Skeletal muscle satellite cell (primary cell): ENCODE results near the gene TOX2.

Source experiments
- H3K27me3 ChIP-seq: 2 replicates; pipeline ENCODE4 v1.7.0; 2013; ENCODE audit warnings: low read length; ENCODE audit not compliant: control insufficient read depth, insufficient read depth
- H3K36me3 ChIP-seq: 2 replicates; pipeline ENCODE4 v1.7.0; 2013; ENCODE audit warnings: mild to moderate bottlenecking, control low read depth, low read length; ENCODE audit not compliant: insufficient read depth
- H3K4me1 ChIP-seq: 2 replicates; pipeline ENCODE4 v1.7.0; 2013; ENCODE audit warnings: low read length; ENCODE audit not compliant: control insufficient read depth, insufficient read depth
- H3K4me2 ChIP-seq: 2 replicates; pipeline ENCODE4 v1.7.0; 2013; ENCODE audit warnings: mild to moderate bottlenecking, low read length
- H3K4me3 ChIP-seq: 2 replicates; pipeline ENCODE4 v1.7.0; 2013; ENCODE audit warnings: low read length
- H3K9ac ChIP-seq: 2 replicates; pipeline ENCODE4 v1.7.0; 2013; ENCODE audit warnings: mild to moderate bottlenecking, low read depth, low read length, moderate library complexity
- H3K9me3 ChIP-seq: replicated peaks from 2 replicates; pipeline ENCODE4 v1.7.0; 2013; ENCODE audit warnings: mild to moderate bottlenecking, control low read depth, low read length

Gene TOX2

GRCh38 chr20:43953919-43954592 is 39.4 kb downstream of the TOX2 start:
- H3K9me3 ChIP-seq, result no peaks in the 10 kb centered on the region
- no peak overlapping the region for H3K4me3 ChIP-seq
- H3K4me2 ChIP-seq, result no peak overlapping the region
- H3K36me3 ChIP-seq, result no peaks in the 10 kb centered on the region
- peaks cover 27% of the 10 kb centered on the region for H3K4me1 ChIP-seq
- H3K27me3 ChIP-seq, result peaks cover 20% of the 10 kb centered on the region
- no peak overlapping the region for H3K9ac ChIP-seq

- Histone ChIP-seq H3K4me2 (peak overlapping the region; percentile 67), H3K4me1 (peaks cover 27% of the 10 kb centered on the region), H3K9me3 (no peaks in the 10 kb centered on the region), H3K36me3 (no peaks in the 10 kb centered on the region), H3K4me3 (no peak overlapping the region), H3K9ac (no peak overlapping the region), H3K27me3 (peaks cover 20% of the 10 kb centered on the region)
Observed at GRCh38 chr20:43954704-43955061, 40.0 kb downstream of the TOX2 start.

GRCh38 chr20:43955062-43955749 is 40.6 kb downstream of the TOX2 start:
- H3K4me2 ChIP-seq, result peak overlapping the region; percentile 67
- peak overlapping the region; percentile 34 for H3K9ac ChIP-seq
- no peaks in the 10 kb centered on the region for H3K9me3 ChIP-seq
- no peak overlapping the region for H3K4me3 ChIP-seq
- peaks cover 27% of the 10 kb centered on the region for H3K4me1 ChIP-seq
- no peaks in the 10 kb centered on the region for H3K36me3 ChIP-seq
- H3K27me3 ChIP-seq, result peaks cover 19% of the 10 kb centered on the region

GRCh38 chr20:43955750-43956191 is 41.1 kb downstream of the TOX2 start:
- Histone ChIP-seq H3K4me3 (peak overlapping the region; percentile 40), H3K36me3 (no peaks in the 10 kb centered on the region), H3K27me3 (peaks cover 23% of the 10 kb centered on the region), H3K9me3 (no peaks in the 10 kb centered on the region), H3K9ac (peak overlapping the region; percentile 52), H3K4me1 (peaks cover 27% of the 10 kb centered on the region), H3K4me2 (peak overlapping the region; percentile 67)

- Histone ChIP-seq H3K36me3 (no peaks in the 10 kb centered on the region), H3K4me2 (no peak overlapping the region), H3K4me3 (no peak overlapping the region), H3K27me3 (peaks cover 24% of the 10 kb centered on the region), H3K4me1 (peaks cover 27% of the 10 kb centered on the region), H3K9me3 (no peaks in the 10 kb centered on the region), H3K9ac (no peak overlapping the region)
Observed at GRCh38 chr20:43957392-43957791, 42.7 kb downstream of the TOX2 start.

GRCh38 chr20:43958626-43959025 is 44.0 kb downstream of the TOX2 start:
- Histone ChIP-seq H3K36me3 (no peaks in the 10 kb centered on the region), H3K27me3 (peaks cover 24% of the 10 kb centered on the region), H3K9me3 (no peaks in the 10 kb centered on the region), H3K4me3 (no peak overlapping the region), H3K9ac (no peak overlapping the region), H3K4me2 (no peak overlapping the region), H3K4me1 (peaks cover 26% of the 10 kb centered on the region)

- no peak overlapping the region for H3K4me3 ChIP-seq
- peaks cover 24% of the 10 kb centered on the region for H3K27me3 ChIP-seq
- peaks cover 24% of the 10 kb centered on the region for H3K4me1 ChIP-seq
- H3K36me3 ChIP-seq, result no peaks in the 10 kb centered on the region
- H3K9ac ChIP-seq, result no peak overlapping the region
- no peaks in the 10 kb centered on the region for H3K9me3 ChIP-seq
- no peak overlapping the region for H3K4me2 ChIP-seq
Observed at GRCh38 chr20:43959079-43959919, 44.6 kb downstream of the TOX2 start.

- H3K36me3 ChIP-seq, result no peaks in the 10 kb centered on the region
- no peaks in the 10 kb centered on the region for H3K9me3 ChIP-seq
- no peak overlapping the region for H3K9ac ChIP-seq
- H3K27me3 ChIP-seq, result peaks cover 28% of the 10 kb centered on the region
- H3K4me1 ChIP-seq, result peaks cover 23% of the 10 kb centered on the region
- H3K4me3 ChIP-seq, result no peak overlapping the region
- H3K4me2 ChIP-seq, result no peak overlapping the region
Observed at GRCh38 chr20:43959920-43960227, 45.2 kb downstream of the TOX2 start.

- Histone ChIP-seq H3K9me3 (no peaks in the 10 kb centered on the region), H3K9ac (no peak overlapping the region), H3K27me3 (peaks cover 31% of the 10 kb centered on the region), H3K4me1 (peaks cover 19% of the 10 kb centered on the region), H3K4me2 (no peak overlapping the region), H3K4me3 (no peak overlapping the region), H3K36me3 (no peaks in the 10 kb centered on the region)
Observed at GRCh38 chr20:43960231-43960630, 45.6 kb downstream of the TOX2 start.

- peaks cover 40% of the 10 kb centered on the region for H3K27me3 ChIP-seq
Observed at GRCh38 chr20:43961116-43961515, 46.5 kb downstream of the TOX2 start.

GRCh38 chr20:43961541-43962471 is 47.2 kb downstream of the TOX2 start:
- Histone ChIP-seq H3K4me1 (peaks cover 9% of the 10 kb centered on the region), H3K27me3 (peaks cover 44% of the 10 kb centered on the region)

More at GRCh38 chr20:43961116-43961515, 46.5 kb downstream of the TOX2 start:
- Histone ChIP-seq H3K9ac (no peak overlapping the region), H3K36me3 (no peaks in the 10 kb centered on the region), H3K9me3 (no peaks in the 10 kb centered on the region), H3K4me3 (no peak overlapping the region), H3K4me1 (peaks cover 10% of the 10 kb centered on the region), H3K4me2 (no peak overlapping the region)

More at GRCh38 chr20:43961541-43962471, 47.2 kb downstream of the TOX2 start:
- no peaks in the 10 kb centered on the region for H3K36me3 ChIP-seq
- no peak overlapping the region for H3K9ac ChIP-seq
- no peaks in the 10 kb centered on the region for H3K9me3 ChIP-seq
- H3K4me3 ChIP-seq, result no peak overlapping the region
- no peak overlapping the region for H3K4me2 ChIP-seq
